GM12892 (cell line): ENCODE measurements around the gene KLF2.
"Not testable (repeated sequence)": the region's sequence is repeated elsewhere in the genome, so short reads cannot be mapped to it uniquely, and the experiment has no call there.

ENCODE experiments used
- POLR2A ChIP-seq: IDR thresholded peaks from 2 replicates; pipeline ENCODE4 v1.6.1; 2011; ENCODE audit warnings: low read depth, low read length, control low read depth
- POLR2AphosphoS5 ChIP-seq: IDR thresholded peaks from 2 replicates; pipeline ENCODE4 v1.6.1; 2011; ENCODE audit warnings: low read depth, low read length, control low read depth
- TAF1 ChIP-seq: IDR thresholded peaks from 2 replicates; pipeline ENCODE4 v1.6.1; 2011; ENCODE audit warnings: low read depth, mild to moderate bottlenecking, control low read depth, low read length, borderline replicate concordance

DNA sequence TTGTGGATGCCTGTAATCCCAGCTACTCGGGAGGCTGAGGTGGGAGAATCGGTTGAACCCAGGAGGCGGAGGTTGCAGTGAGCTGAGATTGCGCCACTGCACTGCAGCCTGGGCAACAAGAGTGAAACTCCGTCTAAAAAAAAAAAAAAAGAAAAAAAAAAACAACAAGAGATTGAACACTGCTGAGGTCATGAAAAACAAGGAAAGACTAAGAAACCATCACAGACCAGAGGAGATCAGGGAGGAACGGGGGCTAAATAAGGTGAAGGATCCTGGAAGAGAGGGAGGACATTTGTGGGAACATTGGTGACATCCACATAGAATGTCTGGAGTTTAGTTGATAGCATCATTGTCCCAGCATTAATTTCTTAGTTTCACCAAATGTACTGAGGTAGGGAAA, 19.6 kb upstream of the KLF2 start:
- TF ChIP-seq POLR2AphosphoS5, POLR2A, TAF1: not testable (repeated sequence)
